NCI-H1105 treated with DMSO at 0.1 percent for 48 hours (cell line): ENCODE data around the gene SNRPA1.
A peak's percentile ranks its signal among the peaks of the same experiment; 100 is the strongest.

ENCODE experiments used
- DNase-seq: peaks from one replicate; lab custom pipeline; 2025; lab: John Stamatoyannopoulos, UW

SNRPA1 gene

DNA sequence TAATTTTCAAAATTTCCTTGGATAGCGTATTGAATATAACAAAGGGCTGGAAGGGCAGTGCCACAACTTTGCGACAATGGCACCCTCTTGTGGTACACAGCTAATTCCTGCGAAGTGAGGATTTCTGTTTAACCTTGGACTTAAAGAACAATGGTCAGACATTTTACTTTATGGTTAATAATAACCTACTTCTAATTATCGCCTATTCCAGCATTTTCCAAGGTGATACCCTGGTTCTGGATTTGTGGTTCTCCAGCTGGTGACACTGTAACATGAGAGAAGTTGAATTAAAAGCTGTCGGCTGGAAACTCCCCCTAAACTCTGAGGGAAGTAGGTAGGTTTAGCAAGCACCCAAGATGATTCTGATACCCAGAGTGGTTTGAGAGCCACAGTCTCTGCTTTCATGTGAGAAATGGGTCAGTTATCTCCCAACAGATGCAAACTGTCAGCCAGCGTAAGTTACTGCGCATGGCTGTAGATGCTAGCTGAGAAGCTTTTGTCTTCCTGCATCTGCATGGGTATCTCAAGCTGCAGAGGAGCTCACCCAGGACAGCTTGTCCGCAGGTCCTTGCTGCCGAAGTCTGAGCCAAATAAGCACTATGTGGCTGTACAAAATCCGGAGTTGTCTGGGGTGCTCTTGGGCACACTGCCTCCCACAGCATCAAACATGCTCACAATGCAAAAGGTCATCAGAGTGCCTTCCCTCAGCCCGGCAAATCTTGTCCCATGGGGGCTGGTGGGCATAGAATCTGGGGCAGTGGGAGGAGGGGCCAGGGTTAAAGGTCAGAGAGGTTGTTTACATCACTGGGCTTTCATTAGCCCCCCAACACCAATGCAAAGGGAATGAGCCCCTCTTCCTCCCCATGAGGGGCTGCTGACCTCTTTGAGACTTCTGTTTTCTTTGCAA is 36.6 kb downstream of the SNRPA1 start:
- DNase-seq = peak; percentile 75

DNA sequence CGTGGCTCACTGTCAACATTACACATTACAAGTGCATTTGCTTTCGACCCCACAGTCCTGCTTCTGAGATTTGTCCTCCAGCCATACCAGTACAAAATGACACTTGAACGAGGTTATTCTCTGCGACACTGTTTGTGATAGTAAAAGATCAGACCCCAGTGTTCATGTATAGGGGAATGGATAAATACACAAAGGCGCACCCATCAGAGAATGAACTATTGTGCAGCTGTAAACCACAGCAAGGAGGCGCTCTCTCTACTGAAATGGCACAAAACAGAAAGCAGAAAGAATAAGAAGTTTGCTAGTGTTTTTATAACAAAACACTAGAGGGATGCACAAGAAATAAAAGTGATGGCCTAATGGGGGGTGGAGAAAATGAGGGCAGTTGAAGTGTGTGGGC is 38.3 kb downstream of the SNRPA1 start:
- DNase-seq = no peak

DNA sequence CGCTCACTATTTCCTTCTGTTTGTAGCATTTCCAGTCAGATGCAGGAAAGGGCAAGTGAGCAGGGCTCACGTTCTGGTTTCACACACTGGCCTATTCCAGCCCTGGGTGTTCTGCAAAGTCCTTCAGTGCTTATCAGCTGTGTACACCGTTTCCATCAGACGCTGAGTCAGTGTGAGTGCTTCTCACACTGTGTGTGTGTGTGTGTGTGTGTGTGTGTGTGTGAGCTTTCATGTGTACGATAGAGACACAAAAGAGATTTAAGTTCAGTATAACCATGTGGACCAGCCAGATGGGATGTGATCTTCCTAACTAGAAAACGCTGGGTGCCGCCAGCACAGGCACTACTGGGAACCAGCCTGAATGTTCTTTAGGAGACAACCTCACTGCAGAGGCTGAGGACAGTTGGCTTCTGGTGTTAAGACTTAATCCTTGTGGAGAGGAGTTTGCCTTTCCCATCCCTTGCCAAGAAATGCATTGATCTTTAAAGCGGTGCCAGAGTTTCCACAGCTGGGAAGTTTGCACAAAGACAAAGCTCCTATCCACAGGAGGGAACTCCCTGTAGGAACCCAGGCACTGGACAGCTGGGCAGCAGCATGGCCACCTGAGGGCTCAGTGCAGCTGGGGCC is 39.3 kb downstream of the SNRPA1 start:
- peak; percentile 41 for DNase-seq

DNA sequence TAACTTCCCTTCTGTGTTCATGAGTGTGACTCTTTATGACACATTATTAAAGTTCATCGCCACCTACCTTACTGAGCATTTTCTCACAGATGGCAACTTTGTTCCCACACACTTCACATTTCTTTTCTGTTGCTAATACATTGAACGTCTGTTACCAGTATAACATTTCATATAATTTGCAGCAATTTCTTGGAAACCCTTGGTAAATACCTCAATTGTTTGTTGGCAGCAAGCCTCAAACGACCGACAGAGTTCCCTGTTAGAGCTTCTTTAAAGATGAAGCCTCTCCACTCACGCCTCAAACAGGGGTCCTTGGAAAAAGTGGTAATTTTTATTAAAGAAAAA is 40.0 kb downstream of the SNRPA1 start:
- DNase-seq = peak; percentile 41

DNA sequence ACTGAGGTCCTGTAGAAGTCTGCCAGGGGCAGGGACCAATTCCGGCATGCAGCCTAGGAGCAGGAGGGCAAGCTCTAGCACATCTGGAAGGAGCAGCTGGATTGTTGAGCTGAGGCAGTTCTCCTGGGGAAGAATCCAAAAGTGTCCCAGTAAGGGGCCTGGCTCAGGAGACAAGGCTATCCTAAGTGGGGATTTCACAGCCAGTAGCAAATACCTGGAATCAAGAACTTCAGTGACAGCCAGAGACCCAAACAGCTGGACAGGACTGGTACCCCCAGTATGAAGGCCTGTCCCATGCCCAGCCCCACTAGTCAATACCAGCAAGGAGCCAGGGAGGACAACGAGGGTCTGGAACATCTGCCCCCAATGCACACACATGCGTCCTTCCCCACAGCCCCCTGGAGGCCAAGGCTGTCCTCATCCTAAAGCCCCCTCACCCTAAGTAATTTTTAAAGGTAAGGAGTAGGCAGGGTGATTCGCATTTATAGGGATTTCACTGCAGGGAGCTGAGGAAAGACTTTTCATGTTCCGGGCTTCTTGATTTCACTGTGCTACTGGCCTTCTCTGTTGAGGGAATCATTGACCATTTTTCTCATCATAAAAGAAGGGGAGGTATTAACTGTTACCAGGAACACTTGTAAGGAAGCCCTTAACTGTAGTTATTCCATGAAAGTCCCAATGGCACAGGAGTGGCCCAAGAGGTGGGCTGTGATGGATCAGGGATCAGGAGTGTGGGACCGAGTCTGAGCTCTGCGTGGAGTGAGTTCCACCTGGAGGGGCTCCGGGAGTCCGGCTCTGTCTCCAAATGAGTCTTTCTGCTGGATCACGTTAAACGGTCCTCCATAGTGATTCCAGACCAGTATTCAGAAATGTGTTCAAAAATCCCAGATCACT is 40.6 kb downstream of the SNRPA1 start:
- no peak for DNase-seq

DNA sequence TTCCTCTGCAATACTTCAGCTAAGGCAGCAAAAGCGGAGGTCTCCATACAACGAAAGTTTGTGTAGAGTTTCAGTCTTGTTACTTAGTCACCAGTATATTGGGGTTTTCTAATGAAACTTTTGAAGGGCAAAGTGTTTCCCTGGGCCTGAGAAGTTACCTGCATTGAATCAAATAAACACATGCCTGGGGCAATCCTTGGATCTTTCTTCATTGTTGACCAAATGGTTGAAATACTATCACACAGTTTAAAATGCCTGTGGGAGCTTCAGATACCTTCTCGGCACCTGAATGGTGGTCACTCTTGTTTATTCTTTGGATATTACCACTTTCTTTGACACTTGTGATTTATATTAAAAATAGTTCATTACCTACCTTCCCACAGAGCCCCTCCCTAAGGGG is 42.2 kb downstream of the SNRPA1 start:
- DNase-seq = no peak

DNA sequence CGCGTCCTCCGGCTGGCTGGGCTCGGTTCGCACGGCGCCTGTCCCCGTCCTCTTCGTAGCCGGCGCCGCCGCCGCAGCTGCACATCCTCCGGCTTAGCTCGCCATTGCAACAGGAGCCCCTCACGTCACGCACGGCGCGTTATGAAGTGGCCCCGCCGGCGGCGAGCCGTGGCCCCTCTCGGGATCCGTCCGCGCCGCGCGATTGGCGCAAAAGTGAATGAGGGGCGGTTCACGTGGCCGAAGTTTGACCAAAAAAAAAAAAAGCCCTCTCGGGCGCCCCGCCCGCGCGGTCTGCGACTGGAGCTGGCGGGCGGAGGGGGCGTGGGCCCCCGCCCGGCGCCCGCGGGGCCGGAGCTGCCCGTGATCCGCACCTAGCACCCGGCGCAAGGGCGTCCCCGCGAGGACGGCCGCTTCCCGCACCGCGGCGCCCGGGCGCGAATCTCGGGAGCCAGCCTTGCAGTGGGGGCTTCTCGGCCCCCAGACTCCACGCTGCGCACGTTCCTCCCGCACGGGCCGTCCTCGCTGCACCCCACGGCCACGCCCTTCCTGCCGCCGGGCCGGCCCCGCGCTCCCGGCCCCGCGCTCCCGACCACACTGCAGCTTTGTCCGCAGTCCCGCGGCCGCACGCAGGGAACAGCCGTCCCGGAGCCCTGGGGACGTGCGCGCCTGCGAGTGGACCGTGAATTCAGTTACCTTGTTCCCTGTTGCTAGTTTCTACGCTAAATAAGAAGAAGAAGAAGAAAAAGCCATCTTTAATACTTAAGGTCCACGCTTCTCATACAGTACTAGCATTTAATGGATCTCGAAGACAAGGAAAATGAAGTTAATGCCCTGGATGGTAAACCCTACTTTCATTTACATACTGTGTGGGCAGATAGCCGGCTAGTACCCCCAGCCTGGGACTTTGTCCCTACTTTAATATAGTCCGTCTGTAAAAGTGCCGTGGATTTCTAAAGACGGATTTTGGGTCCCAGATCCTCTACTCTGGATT is 42.9 kb downstream of the SNRPA1 start, which contains the start of gene CHSY1:
CHSY1 (minus strand) TSS at position 219 of the 991 bp plus-strand sequence. CDS start 592 bp downstream, outside the sequence.
- DNase-seq = peak; percentile 88

DNA sequence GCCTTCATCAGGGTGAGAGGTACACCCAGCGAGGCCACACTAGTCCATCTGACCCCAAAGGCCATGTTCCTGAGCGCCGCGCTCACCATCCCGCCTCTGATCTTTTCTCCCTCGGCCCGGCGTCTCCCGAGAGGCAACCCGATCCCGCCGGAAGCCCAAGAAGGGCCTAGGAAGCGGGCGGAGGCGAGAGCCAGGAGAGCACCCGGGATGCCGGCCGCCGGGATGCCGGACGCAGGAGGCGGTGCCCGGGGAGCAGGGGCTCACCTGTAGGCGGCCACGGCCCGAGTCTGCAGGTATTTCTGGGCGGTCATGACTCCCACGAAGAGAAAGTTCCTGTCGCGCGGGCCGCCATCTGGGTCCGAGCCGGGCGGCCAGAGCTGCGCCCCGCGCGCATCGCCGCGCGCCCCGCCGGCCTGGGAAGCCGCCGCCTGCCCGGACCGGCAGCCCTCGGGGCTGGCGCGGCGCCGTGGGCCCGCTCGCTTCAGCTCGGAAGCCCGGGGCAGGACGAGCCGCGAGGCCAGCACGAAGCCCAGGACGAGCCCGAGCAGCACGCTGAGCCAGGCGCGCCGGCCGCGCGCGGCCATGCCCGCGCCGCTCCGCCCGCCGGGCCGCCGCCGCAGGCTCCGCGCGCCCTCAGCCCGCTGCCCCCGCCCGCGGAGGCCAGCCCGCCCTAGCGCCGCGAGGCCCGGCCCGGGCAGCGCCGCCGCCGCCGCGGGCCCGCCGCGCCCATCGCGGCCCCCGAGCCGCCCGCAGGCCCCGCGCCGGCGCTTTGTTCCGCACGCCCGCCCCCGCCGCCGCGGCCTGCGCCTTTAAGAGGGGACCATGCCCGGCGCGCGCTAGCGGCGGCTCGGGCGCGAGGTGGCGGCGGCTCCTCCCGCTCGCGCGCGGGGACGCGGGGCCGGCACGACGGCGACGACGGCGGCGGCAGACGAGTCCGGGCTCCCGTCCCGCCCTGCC is 43.9 kb downstream of the SNRPA1 start:
- peak; percentile 62 for DNase-seq

DNA sequence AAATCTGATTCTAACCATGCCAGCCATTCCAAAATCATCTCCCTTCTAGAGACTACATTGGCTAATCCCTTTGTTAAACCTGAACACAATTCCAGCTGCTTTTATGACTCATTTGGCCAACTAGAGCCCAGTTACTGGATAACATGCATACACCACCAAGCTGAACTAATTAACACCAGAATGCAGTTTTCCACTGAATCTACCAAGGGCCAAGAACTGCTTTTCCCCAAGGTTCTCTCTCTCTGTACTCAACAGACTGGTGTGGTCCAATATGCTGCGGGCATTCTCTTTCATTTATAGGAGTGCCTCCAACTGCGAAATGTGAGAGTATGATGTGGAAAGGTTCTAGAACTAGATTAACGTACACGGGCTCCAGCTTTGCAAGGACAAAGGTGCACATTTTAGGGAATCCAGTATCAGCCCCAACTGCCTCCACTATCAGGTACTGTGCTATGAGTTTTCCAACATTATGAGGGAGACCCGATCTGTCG is 44.7 kb downstream of the SNRPA1 start:
- peak; percentile 27 for DNase-seq

DNA sequence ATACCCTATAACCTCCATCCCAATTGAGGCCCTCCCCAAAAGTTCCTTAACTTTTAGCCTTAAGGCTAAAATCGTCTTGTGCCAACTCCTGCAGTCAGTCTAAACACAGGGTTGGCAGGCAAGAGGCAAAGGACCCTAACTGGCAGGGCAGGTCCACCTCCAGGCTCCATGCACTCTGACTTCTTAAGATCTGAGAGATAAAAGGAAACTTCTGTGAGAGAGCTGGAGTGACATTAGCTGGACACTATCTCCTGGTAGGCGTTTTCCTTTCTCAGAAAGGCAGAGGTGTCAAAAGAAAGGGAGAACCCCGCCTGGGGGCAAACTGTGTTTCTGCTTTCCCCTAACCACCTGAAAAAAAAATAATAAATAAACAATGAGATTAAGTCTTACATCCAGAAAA is 46.8 kb downstream of the SNRPA1 start:
- DNase-seq = no peak

DNA sequence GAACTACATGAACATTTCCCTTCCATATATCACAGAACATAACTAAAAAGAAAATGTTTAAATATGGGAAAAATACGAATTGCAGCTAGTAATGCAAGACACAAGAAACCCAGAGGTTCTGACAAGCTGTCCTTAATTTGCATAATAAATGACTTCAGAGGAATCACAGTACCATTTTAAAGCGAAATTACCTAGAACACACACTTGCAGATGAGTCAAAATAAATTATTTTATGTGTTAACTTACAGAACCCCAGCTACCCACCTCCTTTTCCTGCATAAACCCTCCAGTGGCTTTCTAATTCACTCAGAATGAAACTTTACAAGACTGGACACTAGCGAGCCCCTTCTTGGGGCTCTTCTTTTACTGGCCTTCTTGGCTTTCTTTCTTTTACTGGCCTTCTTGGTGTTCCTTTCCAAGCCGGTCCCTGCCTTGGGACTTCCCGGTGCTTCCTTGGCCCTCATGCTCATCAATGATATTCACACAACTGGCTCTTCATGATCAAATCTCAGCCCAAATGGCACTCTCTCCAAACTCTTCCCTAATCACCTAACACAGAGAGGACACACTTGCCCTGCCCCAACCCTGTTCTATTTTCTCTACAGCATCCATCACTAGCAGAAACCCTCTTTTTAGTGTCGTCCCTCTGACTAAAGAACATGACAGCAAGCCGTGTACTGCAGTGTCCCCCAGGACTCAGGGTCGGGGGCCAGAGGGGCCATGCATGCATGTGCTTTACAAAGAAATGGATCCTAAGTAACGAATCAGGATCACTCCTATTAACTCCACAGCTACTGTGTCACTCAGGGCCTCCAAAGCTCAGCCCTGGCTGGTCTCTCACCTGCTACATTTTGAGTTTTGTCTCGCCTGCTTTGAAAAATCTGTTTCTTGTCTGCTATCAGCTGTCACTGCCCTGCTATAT is 48.0 kb downstream of the SNRPA1 start:
- no peak for DNase-seq

DNA sequence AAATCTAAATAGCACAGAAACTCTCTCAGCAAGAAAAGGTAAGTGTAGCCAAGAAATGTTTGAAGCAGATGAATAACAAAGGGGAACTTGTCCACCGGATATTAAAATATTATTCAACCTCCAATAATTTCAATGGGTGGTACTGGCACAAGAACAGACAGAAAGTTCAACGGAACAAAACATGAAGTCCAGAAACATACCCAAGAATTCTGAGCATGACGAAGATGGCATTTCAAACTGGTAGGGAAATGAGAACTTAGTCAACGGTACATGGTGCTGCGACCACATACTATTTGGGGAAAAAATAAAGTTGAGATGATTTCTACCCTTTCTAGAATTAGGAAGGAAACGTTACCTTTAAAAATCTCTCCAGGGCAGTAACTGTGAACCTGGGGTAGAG is 48.7 kb downstream of the SNRPA1 start:
- DNase-seq = no peak

DNA sequence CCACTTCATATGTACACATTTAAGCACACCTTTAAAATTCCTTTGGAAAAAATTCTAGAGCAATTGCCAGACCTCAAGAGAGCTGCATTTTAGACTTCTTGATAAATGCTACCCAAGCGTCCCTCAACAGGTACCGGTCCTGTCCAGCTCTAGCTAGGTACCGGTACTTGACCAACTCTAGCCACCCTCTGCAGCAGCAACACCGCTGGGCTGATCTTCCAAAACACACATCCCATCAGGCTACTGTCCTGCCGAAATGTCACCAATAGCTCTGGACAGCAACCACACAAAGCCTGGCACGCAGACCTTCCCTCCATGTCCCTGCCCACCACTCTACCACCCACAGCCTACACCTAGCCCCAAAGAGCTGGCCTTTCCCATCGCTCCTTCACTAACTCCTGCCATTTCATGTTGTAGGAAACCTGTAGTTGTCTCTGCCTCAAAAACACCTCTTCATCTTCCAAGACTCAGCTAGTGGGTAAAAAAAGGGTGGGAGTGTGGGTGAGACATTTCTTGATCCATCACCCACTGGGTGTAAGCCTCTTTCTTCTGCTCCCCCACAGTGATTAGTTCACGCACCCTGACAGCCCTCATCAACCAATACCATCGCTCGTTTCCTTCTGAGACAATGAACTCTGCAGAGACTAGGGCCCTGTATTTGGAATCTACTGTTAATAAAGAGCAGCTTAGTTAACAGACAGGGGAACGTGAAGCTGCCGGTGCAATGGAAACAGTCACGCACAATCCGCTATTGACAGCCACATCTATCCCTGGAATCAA is 50.0 kb downstream of the SNRPA1 start:
- DNase-seq = no peak

DNA sequence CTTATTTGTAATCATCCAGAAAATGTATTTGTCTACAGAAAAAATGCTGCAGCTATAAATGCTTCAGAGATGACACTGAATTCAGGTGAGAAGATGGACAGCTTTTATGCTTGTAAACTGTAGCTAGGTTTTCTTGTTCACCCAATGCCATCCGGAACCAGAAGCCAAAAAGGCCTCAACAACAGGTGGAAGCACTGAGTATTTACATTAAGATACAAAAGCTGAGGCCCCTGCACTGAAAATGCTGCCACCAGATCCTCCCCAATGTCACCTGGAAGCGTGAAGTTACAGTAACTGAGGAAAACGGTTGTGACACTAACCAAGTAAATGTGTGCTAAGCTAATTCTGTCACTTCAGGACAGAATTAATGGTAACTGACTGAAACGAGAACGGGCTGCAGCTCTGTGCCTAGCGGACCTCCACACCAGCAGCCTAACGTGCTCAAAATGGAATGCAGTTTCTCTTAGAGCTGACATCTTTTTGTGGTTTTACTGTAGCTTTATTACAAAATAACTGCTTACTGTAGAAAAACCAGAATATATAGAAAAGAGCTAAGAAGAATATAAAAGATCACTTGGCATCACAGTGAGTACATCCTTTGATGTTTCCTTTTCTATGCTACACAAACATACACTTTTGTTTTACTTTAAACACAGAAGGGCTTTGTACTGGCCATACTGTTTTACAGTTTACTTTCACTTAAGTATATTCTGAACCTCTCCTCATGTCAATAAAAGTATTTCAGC is 50.8 kb downstream of the SNRPA1 start:
- DNase-seq = no peak

DNA sequence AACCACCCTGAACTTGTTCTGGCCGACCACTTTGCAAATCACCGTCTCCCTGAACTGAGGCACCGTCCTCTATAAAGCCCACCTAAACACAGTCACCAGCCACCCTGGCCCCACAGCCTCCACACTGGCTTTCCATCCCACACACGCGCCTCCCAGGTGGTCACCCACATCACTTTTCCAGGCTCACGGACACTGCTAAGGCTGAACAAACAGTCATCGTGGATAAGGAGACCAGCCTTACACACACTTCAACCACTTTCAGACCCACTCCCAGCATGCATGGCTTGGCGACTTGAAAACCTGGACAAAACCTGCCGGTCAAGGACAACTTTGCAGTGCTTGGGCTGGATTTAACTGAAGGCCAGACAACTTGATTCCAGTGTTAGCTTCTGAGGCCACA is 51.6 kb downstream of the SNRPA1 start:
- DNase-seq = no peak

DNA sequence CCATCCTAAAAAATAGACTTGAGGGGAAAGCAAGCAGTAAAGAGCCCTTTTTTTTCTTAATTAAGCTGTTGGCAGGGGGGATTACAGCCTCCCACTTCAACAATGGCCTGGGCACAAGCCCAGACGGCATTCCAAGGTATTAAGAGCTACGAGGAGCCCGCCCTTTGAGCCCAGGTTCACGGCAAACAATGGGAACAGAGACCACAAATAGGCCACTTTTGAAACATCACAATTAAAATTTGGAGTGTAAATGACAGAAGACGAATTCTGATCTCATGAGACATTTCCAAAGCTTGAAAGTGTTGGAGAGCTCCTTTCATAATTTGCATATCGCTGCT is 52.1 kb downstream of the SNRPA1 start:
- peak; percentile 47 for DNase-seq
